Stimulated activated CD8-positive, alpha-beta memory T cell treated with anti-CD3 and anti-CD28 coated beads, Interleukin-15, amount 100 ng/mL, for 24 hours (primary cell): ENCODE results near the gene CCT8.

ENCODE experiments used
- DNase-seq: peaks from one replicate; pipeline ENCODE4 v3.0.0-alpha.2; 2020; ENCODE audit warnings: low read depth

CCT8 gene

GRCh38 chr21:29073222-29074006 is at the start of gene CCT8:
CCT8 (minus strand) TSS chr21:29073648; CDS start chr21:29073590, 58 bp downstream.
- DNase-seq, result peak; percentile 87

- DNase-seq, result no peak
Measured at GRCh38 chr21:29121759-29122158, 48.3 kb upstream of the CCT8 start.

GRCh38 chr21:29117372-29117955 is 44.0 kb upstream of the CCT8 start:
- DNase-seq, result no peak

GRCh38 chr21:29115899-29116298 is 42.5 kb upstream of the CCT8 start:
- DNase-seq, result no peak

GRCh38 chr21:29114765-29115500 is 41.5 kb upstream of the CCT8 start:
- DNase-seq, result no peak

GRCh38 chr21:29105218-29105617 is 31.8 kb upstream of the CCT8 start:
- no peak for DNase-seq

GRCh38 chr21:29104239-29104708 is 30.8 kb upstream of the CCT8 start:
- no peak for DNase-seq

GRCh38 chr21:29102791-29103257 is 29.4 kb upstream of the CCT8 start:
- no peak for DNase-seq

GRCh38 chr21:29098156-29098555 is 24.7 kb upstream of the CCT8 start:
- no peak for DNase-seq

GRCh38 chr21:29096218-29097015 is 23.0 kb upstream of the CCT8 start:
- no peak for DNase-seq

GRCh38 chr21:29092102-29092959 is 18.9 kb upstream of the CCT8 start:
- DNase-seq, result no peak

GRCh38 chr21:29091033-29091432 is 17.6 kb upstream of the CCT8 start:
- no peak for DNase-seq

GRCh38 chr21:29085106-29085752 is 11.8 kb upstream of the CCT8 start:
- DNase-seq, result no peak

GRCh38 chr21:29084372-29084771 is 10.9 kb upstream of the CCT8 start:
- no peak for DNase-seq

GRCh38 chr21:29083306-29083705 is 9.9 kb upstream of the CCT8 start:
- DNase-seq, result no peak

GRCh38 chr21:29082046-29082815 is 8.8 kb upstream of the CCT8 start:
- DNase-seq, result no peak

- no peak for DNase-seq
Measured at GRCh38 chr21:29080454-29080941, 7.0 kb upstream of the CCT8 start.

- DNase-seq, result no peak
Measured at GRCh38 chr21:29078869-29079767, 5.7 kb upstream of the CCT8 start.
